ENCODE measurements around the gene SLC16A3.

Gene SLC16A3

DNA sequence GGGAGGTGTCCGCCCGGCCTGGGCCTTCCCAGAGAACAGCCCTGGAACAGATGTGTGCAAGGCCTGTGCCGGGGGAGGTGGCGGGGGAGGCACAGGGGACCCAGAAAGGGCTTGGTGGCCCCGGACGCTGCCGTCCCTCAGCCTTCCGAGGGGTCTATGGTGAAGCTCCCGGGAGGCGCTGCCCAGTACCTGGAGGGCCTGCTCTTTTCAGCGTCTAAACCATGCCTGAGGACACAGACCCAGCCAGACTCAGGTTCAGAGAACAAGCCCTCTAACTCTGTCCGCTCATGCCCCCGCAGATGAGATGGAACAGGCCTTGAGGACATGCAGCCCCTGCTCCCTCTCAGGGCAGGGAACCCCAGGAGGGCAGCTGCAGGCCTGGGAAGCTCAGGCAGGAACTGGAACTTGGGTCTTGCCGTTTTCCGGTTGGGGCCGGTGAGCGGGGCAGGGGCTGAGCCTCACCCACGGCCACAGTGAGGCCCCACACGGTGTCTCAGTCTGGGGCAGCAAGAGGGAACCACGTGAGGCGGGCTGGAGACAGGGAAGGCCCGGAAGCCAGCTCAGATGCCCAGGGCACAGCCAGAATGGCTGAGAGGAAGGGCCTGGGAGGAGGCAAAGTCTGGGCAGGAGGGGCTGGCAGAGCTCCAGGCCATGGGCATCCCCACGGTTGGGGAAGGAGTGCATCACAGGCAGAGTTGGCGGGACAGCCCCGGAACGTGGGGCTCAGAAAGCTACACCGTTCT is 12.5 kb downstream of the SLC16A3 start:
- TF ChIP-seq, protein P1, sequence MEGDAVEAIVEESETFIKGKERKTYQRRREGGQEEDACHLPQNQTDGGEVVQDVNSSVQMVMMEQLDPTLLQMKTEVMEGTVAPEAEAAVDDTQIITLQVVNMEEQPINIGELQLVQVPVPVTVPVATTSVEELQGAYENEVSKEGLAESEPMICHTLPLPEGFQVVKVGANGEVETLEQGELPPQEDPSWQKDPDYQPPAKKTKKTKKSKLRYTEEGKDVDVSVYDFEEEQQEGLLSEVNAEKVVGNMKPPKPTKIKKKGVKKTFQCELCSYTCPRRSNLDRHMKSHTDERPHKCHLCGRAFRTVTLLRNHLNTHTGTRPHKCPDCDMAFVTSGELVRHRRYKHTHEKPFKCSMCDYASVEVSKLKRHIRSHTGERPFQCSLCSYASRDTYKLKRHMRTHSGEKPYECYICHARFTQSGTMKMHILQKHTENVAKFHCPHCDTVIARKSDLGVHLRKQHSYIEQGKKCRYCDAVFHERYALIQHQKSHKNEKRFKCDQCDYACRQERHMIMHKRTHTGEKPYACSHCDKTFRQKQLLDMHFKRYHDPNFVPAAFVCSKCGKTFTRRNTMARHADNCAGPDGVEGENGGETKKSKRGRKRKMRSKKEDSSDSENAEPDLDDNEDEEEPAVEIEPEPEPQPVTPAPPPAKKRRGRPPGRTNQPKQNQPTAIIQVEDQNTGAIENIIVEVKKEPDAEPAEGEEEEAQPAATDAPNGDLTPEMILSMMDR (IDR thresholded peaks at IDR 0.05; ENCODE audit: low read depth, low read length): no peak
- peak; percentile 69 for DNase-seq (ENCODE audit: low read depth, low spot score)
- in situ Hi-C loops (cut with HindIII; ENCODE audit: low sequenced_read_pairs): no loop called here
- H3K4me3 ChIP-seq (ENCODE audit: low read depth, low read length): no peak overlapping the region

DNA sequence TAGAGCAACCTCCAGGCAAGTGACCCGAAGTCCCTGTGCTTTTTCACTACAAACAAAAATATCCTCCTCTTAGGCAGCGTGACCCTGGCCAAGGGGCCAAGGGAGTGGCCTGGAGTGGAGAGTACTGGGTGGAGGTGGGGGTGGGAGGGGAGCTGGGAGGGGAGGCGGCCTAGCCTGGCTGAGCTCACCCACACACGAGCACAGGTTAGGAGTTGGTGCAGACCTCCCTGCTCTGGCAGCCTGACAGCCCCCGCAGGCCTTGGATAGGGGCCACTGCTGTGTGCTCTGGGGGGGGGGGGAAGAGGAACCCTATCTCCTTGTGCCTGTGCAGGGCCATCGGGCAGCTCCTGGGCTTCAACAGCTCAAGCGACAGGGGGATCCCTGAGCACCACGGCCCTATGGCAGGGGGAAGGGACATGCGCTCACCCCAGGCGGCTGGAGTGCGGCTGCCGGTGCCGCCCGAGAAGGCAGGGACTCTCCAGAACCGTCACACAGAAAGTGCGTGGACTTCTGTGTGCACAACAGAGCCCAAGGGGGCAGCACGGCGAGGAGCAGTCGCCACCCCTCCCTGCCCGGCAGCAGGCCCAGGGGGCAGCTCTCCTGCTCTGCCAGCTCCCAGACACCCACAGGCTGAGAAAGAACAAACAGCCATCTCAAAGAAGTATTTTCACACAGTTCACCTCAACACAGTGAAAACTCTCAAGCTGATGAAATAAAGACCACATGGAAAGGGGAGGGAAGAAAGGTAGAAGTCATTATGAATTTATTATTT is 13.3 kb downstream of the SLC16A3 start:
- TF ChIP-seq, protein P1 (IDR thresholded peaks at IDR 0.05; ENCODE audit: low read depth, low read length): no peak
- DNase-seq (ENCODE audit: low read depth, low spot score): no peak
- no peak overlapping the region for H3K4me3 ChIP-seq (ENCODE audit: low read depth, low read length)
- in situ Hi-C loops (cut with HindIII; ENCODE audit: low sequenced_read_pairs): no loop called here

DNA sequence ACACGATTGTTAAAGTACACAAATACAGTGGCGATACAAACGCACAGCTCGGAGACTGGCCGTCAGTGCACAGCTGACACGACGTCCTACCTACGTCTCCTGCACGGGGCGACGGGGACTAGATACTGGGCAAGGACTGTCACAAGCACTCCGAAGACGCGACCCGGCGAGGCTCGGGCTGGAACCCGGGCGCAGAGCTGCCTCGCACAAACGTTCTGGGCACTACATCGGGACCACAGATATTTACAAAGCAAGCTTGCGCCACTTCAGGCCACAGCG is 13.8 kb downstream of the SLC16A3 start:
- in situ Hi-C loops (cut with HindIII; ENCODE audit: low sequenced_read_pairs): no loop called here
- no peak overlapping the region for H3K4me3 ChIP-seq (ENCODE audit: low read depth, low read length)
- TF ChIP-seq, protein P1 (IDR thresholded peaks at IDR 0.05; ENCODE audit: low read depth, low read length): no peak
- DNase-seq (ENCODE audit: low read depth, low spot score): no peak

DNA sequence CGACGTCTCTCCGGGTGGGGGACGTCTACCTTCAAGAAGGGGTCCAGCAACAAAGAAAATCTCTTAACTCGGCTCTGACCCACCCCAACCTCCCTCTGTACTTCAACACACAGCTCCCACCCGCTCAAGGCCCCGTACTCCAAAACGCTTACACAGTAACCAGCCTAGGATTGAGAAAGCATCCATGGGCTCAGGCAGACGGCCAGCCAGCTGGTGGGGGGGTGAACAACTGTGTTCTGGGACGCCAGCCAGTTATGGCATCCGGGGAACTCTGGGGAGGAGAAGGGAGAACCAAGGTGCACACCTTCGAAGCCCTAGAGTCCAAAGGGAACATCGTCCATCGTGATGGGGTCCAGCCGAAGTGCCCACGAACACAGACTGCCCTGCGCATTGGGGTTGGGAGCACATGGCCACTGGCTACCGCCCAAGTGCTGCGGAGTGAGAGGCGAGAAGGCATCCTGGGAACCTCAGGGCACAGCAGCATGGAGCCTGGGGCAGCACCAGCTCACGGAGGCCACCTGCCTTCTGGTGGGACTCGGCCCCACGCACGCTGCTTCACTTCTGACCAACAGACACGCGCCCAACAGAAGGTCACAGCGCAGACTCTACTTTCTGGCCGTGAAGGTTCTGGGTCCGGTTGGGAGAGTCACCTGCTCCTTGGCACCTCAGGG is 14.3 kb downstream of the SLC16A3 start:
- H3K4me3 ChIP-seq (ENCODE audit: low read depth, low read length): no peak overlapping the region
- in situ Hi-C loops (cut with HindIII; ENCODE audit: low sequenced_read_pairs): no loop called here
- TF ChIP-seq, protein P1 (IDR thresholded peaks at IDR 0.05; ENCODE audit: low read depth, low read length): no peak
- peak; percentile 83 for DNase-seq (ENCODE audit: low read depth, low spot score)

DNA sequence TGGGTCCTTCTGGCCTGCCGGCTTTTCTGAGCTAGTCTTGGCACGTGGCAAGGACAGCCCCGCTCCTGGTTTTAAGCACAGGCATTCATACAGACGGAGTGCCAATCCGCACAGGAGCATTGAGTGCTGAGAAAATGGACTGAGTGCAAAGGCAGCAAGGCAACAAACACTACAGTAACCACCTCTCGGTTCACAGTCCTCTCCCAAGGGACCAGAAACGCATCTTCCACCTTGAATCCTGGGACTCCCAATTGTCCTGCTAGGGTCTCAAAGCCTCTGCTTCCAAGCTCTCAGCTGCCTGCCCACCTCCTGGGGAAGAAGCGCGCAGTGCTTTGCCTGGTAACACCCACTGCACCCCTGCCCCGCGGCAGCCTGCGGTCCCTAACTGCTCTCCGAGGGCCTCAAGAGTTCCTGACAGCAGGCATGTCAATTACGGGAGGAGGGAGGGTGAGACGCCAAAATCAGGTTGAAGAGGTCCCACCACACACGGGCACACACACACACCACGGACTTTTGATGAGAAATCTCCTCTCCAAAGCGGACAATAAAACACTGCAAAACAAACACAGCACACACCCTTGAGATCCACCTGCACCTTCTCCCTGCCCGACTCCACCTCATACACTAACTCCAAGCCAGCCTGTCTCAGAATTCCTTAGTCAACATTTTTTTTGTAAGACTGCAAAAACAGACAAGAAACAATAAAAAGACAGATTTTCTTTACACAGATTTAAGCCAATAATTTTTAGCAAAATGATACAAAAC is 15.0 kb downstream of the SLC16A3 start:
- TF ChIP-seq, protein P1 (IDR thresholded peaks at IDR 0.05; ENCODE audit: low read depth, low read length): no peak
- no peak overlapping the region for H3K4me3 ChIP-seq (ENCODE audit: low read depth, low read length)
- DNase-seq (ENCODE audit: low read depth, low spot score): no peak
- in situ Hi-C loops (cut with HindIII; ENCODE audit: low sequenced_read_pairs): no loop called here

Measured in astrocyte of the spinal cord (primary cell).